Muscle of back (tissue), 13 donors: ENCODE results near the gene SIGLEC5. TPM values are rescaled to one million over a fixed set of nuclear protein-coding genes. Genes with fewer than 3 reads are reported as not detected.
"Not testable (repeated sequence)": the region's sequence is repeated elsewhere in the genome, so short reads cannot be mapped to it uniquely, and the experiment has no call there.

Experiments
- DNase-seq, 3 donors: peaks; one replicate each; pipeline versions ENCODE4 v3.0.0 to v3.0.0-alpha.2; 2013
- long read RNA-seq, 9 donors: transcript quantifications; one replicate each; lab custom pipeline, GENCODE V29; 2026
- polyA plus RNA-seq, 10 donors: library from polyadenylated mRNA; unstranded; fragments of 120-200 nt; gene quantifications; one replicate each; pipeline ENCODE4 v1.2.1, GENCODE V29; 2013; ENCODE audit not compliant: insufficient read length in 10 of 10

SIGLEC5 gene, protein sequence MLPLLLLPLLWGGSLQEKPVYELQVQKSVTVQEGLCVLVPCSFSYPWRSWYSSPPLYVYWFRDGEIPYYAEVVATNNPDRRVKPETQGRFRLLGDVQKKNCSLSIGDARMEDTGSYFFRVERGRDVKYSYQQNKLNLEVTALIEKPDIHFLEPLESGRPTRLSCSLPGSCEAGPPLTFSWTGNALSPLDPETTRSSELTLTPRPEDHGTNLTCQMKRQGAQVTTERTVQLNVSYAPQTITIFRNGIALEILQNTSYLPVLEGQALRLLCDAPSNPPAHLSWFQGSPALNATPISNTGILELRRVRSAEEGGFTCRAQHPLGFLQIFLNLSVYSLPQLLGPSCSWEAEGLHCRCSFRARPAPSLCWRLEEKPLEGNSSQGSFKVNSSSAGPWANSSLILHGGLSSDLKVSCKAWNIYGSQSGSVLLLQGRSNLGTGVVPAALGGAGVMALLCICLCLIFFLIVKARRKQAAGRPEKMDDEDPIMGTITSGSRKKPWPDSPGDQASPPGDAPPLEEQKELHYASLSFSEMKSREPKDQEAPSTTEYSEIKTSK
- polyA plus RNA-seq = under 1 TPM in 6 of 10 donors, not detected in 4; 0.11 to 0.63 (median 0.43) TPM
- long read RNA-seq, donor 1 = 0 reads
- long read RNA-seq, donor 2 = 0 reads
- long read RNA-seq, donor 3 = 0 reads
- long read RNA-seq, donor 4 = 0 reads
- long read RNA-seq, donor 5 = 0 reads
- long read RNA-seq, donor 6 = 0 reads
- long read RNA-seq, donor 7 = 0 reads
- long read RNA-seq, donor 8 = 0 reads
- long read RNA-seq, donor 9 = 0 reads

DNA sequence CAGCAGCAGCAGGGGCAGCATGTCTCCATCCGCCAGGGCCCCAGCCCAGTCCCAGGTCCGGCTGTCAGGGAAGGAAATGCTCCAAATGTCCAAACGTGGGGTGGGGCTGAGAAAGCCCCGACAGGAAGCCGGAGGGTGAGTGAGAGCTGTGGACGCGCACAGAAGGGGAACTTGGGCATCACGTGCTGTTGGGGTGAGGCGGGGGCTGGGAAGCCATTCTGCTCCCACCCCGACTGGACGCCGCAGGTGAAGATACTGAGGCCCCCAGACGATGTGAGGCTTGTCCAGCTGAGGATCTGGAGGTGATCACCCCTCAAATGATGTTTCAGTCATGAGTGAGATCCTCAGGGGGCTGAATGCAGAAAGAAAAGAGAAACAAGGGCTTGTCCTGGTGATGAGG is at the start of gene SIGLEC5:
TSS of gene SIGLEC5 (minus strand) at position 87 of the 400 bp plus-strand sequence. CDS start at position 21, 66 bp downstream.
- DNase-seq = not testable (repeated sequence)

DNA sequence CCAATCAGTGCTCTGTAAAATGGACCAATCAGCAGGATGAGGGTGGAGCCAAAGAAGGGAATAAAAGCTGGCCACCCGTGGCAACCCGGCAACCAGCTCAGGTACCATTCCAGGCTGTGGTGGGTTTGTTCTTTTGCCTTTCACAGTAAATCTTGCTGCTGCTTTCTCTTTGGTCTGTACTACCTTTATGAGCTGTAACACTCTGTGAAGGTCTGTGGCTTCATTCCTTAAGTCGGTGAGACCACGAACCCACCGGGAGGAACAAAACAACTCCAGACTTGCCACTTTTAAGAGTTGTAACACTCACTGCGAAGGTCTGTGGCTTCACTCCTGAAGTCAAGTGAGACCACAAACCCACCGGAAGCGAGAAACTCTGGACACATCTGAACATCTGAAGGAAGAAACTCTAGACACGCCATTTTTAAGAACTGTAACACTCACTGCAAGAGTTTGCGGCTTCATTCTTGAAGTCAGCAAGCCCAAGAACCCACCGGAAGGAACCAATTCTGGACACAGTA is 46.4 kb upstream of the SIGLEC5 start:
- no peak for DNase-seq

DNA sequence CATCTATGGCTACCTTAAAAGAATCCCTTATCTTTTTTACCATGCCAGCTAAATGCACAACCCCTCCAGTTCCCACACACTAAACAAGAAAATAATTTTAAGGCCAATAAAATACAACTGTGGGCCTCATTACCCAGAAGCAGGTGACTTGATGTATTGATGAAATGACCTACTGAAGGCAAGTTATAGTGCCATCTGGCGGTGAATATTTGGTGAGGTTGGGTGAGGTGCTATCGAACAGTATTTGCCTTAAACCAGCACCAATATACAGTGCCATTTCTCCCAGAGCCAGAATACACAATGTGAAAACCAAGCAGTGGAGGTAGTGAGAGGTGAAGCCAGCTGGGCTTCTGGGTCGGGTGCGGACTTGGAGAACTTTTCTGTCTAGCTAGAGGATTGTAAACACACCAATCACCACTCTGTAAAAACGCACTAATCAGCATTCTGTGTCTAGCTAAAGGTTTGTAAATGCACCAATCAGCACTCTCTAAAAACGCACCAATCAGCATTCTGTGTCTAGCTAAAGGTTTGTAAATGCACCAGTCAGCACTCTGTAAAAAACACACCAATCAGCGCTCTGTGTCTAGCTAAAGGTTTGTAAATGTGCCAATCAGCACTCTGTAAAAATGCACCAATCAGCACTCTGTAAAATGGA is 45.8 kb upstream of the SIGLEC5 start:
- DNase-seq = not testable (repeated sequence)

DNA sequence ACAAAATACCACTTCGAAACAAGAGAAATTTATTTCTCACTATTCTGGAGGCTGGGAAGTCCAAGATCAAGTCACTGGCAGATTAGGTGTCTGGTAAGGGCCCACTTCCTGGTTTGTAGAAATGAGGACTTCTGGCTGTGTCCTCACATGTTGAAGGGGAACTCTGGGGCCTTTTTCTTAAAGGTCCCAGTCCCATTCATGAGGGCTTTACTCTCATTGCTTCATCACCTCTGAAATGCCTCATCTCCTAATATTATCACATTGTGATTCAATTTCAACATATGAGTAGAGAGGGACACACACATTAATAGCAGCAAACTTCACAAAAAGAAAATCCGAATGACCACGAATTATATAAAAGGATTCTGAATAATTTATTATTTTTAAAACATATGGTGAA is 38.0 kb upstream of the SIGLEC5 start:
- no peak for DNase-seq

DNA sequence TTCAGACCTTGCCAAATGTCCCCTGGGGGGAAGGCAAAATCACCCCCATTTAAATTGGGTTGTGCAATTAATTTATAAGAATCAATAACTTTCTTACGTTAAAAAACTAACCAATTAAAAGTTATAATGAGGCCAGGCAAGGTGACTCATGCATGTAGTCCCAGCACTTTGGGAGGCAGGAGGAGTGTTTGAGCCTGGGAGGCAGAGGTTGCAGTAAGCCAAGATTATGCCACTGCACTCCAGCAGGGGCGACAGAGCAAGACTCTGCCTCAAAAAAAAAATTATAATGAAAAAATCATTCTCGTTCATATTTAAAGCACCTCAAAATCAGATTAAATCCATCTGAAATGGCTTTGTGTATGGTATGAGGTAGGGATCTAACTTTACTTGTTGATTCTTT is 34.8 kb upstream of the SIGLEC5 start:
- DNase-seq = no peak

DNA sequence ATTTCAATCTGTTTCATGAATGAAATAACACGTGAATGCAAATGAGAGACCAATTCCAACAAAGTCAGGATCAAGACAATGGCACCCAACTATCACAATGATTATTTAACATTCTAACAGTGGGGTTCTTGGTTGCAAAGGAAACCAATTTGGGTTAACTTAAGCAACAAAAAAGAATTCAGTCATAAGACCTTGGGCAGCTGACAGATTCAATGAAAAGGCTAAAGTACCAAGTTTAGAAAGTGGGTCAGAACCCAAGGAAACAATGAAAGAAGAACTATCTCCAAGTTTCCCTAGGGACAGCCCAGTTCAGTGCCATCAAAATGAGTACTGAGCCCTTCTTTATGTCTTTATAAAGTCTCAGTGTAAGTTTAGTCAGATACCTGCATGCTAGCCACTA is 33.9 kb upstream of the SIGLEC5 start:
- DNase-seq = no peak

DNA sequence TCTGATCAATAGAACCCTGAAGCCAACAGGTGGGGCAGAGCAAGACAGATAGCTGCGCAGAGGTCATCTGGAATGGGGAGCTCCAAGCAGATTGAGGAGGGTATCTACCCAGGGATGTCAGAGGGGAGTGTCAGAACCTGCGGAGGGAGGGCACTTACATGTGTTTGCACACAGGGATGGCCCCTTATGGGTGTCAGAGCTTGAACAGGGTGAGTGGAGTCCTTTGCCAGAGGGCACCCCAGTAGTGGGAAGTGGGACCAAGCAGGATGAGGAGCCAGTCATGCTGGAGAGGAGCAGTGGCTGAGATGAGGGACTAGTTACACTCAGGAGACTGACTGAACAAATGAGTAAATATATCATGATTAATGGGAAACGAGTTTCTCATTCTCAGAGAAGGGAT is 33.4 kb upstream of the SIGLEC5 start:
- DNase-seq = no peak

DNA sequence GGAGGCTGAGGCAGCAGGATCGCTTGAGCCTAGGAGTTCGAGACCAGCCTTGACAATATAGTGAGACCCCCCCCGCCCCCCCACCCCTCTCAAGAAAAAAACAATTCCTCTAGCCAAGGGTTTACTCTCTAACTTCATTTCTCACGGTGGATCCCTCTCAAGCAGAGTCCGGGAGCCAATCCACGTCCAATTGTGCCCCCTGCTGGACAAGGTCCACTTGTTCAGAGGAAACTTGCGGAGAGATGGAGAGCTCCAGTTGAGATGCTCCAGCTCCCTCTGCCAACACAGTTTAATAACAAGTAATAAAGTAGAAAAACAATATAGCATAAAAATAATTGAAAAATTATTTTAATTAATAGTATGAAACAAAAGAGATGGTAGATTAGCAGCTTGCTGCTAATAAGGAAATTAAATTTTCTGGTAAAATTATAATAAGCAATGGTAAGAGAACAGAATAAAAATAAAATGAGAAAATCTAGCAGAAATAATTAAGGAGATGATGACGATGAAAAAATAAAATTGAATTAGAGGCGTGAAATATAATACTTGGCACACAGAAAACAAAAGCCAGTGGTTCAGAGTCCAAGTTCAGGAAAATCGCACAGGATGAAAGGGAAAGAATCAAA is 30.9 kb upstream of the SIGLEC5 start:
- DNase-seq = peak; percentile 60 to 78 (median 77)

DNA sequence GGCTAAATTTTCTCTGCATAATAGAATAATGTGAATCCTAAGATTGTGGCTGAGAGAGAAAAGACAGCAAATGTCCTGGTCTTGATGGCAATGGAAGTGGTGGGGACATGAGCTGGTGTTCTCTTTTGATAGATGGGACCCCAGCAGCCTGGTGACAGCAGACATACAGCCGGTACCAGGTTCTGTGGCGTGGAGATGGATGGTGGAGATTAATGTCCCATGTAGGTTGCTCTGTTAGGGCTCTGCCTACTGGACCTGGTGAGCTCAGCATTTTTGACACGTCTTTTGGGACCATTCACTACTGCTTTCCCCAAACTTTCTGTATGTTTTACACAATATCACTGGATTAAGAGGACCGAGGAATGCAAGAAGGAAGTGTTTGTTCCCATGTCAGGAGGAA is 24.6 kb upstream of the SIGLEC5 start:
- DNase-seq = no peak

DNA sequence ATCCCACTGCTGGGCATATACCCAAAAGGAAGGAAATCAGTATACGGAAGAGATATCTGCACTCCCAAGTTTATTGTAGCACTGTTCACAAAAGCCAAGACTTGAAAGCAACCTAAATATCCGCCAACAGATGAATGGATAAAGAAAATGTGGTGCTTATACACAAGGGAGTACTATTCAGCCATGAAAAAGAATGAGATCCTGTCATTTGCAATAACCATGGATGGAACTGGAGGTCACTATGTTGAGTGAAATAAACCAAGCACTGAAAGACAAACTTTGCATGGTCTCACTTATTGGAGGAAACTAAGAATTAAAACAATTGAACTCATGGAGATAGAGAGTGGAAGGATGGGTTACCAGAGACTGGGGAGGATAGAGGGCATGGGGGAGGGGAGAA is 23.0 kb upstream of the SIGLEC5 start:
- DNase-seq = no peak

DNA sequence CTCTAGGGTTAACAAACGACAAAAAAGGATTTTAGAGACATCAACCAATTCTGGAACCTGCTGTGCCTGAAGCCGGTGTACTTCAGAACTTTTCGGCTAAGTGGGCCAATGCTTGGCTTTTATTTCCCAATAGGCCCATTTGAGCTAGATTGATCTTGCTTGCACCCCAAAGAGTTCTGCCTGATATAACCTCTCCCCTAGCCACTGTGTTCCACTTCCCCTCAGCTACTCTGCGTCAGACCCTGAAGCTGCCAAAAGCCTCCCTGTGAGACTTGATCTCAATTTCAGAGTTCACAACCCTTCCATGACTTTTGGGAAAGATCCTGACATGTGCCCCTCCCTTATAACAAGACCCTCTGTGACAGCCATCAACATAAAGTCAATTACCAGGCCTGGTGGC is 22.1 kb upstream of the SIGLEC5 start:
- DNase-seq = no peak

DNA sequence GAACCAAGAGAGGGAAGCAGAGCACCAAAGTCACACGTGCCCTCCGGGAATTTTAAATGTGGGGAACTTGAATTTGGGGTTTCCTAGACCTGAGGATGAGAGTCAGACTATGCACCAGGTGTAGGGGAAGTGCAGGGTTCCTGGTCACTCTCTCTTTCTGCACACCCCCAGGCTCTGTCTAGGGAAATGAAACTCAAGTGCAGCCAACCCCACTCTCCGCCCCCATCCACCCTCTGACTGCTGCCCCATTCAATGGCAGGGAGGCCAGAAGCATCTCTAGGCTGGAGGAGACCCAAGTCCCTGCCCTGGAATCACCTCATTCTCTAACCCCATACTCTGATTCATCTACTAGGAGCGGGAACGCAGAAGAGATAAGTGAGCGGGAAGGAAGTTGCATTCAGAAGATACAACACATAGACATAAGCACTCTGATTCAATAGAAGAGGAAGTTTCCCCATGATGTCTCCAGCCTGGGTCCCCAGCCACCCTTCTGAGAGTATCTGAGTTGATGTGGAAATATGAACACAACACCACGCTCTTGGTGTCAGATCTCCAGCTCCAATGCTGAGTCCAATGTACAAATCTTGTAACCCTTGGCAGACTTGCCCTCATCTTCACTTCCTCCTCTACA is 21.1 kb upstream of the SIGLEC5 start:
- peak in 1 of 3 donors; percentile 22 for DNase-seq

DNA sequence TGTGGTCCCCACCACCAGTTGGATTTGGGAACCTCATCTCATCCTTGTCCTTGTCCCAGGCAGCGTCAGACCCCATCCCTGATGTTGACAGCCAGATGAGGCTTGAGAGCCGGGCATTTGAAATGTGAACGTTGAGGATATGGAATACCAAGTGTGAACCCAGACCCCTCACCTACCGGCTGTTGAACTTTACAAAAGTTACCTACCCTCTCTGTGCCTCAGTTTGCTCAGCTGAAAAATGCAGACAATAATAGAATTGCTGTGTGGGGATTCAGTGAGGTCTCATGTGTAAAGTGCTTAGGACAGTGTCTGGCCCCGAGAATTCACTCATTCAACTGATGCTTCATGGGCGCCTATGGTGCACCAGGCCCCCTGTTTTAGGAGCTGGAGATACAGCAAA is 17.1 kb upstream of the SIGLEC5 start:
- no peak for DNase-seq

DNA sequence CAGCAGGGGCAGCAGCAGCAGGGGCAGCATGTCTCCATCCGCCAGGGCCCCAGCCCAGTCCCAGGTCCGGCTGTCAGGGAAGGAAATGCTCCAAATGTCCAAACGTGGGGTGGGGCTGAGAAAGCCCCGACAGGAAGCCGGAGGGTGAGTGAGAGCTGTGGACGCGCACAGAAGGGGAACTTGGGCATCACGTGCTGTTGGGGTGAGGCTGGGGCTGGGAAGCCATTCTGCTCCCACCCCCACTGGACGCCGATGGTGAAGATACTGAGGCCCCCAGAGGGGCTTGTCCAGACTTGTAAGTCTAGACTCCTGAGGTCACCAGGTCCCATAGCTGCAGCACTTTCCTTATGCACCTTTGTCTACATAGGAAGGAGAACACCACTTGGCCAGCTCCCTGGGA is 16.5 kb upstream of the SIGLEC5 start, which contains the start of gene SIGLEC14:
TSS of gene SIGLEC14 (minus strand) at position 96 of the 400 bp plus-strand sequence. CDS start at position 30, 66 bp downstream.
- DNase-seq = not testable (repeated sequence)

DNA sequence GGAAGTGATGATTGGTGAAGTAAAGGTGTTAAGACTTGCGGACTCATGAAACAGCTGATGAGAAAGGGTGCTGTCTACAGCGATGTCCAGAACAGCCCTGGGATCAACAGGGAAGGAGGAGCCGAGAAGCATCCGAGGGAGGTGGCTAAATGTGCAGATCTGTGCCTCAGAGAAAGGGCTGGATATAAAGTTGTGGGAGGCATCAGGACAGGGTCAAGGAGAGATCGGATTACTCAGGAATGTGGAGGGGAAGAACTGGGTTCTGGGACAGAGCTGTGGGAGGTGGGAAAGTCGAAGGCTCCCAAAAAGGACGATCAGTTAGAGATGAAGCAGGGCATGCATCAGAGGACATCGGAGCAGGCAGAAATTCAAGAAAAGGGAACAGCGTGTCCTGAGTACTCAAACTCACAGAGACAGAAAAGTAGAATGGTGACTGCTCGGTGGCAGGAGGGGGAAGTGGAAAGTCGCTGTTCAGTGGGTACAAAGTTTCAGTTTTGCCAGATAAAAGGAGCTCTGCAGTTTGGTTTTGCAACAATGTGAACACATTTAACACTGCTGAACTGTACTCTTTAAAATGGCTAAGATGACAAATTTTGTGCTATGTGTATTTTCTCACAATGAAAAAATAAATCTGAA is 14.6 kb upstream of the SIGLEC5 start:
- no peak for DNase-seq

DNA sequence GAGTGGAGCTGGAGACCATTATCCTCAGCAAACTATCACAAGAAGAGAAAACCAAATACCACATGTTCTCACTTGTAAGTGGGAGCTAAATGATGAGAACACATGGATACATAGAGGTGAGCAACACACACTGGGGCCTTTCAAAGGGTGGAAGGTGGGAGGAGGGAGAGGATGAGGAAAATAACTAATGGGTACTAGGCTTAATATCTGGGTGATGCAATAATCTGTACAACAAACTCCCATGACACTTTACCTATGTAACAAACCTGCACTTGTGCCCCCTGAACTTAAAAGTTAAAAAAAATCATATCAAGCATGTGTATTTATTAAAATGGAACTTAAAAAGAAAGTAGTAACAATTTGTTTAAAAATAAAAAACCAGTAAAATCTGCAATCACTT is 11.4 kb upstream of the SIGLEC5 start:
- no peak for DNase-seq

DNA sequence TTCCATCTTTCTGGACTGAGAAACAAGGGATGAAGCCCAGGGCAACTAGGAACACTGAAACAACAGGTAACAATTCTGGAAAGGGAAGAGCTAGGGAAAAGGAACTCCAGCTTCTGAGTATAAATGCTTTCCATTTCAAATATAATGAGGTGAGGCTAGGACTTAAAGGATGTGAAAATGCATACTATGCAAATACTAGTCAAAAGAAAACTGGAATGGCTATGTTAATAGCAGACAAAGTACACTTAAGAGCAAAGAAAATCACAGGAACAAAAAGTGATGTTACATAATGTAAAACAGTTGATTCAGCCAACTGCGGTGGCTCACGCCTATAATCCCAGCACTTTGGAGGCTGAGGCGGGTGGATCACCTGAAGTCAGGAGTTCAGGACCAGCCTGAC is 10.2 kb upstream of the SIGLEC5 start:
- no peak for DNase-seq

DNA sequence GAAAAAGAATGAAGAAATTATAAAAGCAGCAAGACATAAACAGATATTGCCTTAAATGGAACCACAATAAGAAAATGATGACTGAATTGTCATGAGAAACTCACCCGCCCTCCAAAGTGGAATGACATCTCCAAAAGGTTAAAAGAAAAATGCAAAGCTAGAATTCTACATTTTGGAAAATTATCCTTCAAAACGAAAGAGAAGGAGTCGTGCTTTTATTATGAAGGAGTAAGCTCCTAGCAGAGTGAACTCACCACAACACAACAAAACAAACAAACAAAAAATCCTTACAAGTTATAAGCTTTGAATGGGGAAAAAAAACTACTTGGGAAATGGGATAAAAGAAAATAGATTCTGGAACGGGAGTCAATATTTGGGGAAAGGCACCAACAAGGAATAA is 9.7 kb upstream of the SIGLEC5 start:
- no peak for DNase-seq

DNA sequence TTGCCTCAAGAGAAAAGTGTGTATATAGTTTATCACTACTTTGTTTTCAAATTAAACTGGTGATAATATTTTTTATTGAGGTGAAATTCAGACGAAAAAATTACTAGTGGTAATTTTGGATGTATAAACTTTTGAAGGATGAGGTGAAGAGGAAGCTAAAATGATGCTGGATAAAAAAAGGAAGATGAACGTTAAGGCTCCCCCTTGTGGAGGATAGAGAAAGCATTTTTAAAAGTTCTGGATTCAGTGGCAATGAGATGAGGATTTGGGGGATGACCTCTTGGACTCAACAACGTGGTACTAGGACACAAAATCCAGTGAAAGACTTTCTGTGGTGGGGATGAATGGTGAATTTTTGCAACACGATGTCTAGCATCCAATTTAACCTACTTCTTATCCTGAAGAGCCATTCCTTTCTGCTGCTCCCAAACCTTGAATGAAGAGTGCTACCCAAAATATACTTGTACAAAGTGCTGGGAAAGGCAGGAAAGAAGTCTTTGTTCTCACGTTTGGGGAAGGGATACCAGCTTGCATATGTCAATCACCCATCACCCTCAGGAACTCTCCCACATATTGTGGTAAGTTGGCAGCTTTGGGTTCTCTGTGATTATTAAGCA is 7.3 kb upstream of the SIGLEC5 start:
- DNase-seq = no peak

DNA sequence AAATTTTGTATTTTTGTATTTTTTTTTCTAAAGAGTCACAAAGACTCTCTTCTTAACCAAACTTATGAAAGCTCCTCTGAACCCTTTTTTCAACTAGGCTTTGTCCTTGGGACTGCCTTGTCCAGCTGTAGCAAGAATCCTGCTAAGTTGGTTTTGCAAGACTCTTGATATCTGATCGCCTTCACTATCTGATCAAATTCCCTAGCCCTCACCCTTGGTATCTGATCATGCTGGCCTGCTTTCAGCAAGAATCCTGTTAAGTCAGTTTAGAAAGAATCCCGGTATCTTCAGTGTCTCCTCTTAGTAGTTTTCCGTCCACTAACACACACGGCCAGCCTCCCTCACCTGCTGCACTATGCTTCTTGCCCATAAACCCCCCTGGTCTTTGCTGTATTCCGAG is 1.9 kb upstream of the SIGLEC5 start:
- DNase-seq = no peak
